ENCODE results near the gene ATF7.

The ATF7 gene

GRCh38 chr12:53480491-53481442 is 145.4 kb downstream of the ATF7 start:
- DNase-seq: no peak

GRCh38 chr12:53479331-53479730 is 146.9 kb downstream of the ATF7 start:
- DNase-seq: no peak

- no peak for DNase-seq
Measured at GRCh38 chr12:53478865-53479264, 147.3 kb downstream of the ATF7 start.

GRCh38 chr12:53476769-53477209 is 149.4 kb downstream of the ATF7 start:
- DNase-seq: no peak

- no peak for DNase-seq
Measured at GRCh38 chr12:53474819-53475218, 151.4 kb downstream of the ATF7 start.

GRCh38 chr12:53474077-53474476 is 152.1 kb downstream of the ATF7 start:
- DNase-seq: no peak

GRCh38 chr12:53472056-53472582 is 154.1 kb downstream of the ATF7 start:
- no peak for DNase-seq

- no peak for DNase-seq
Measured at GRCh38 chr12:53468282-53468681, 157.9 kb downstream of the ATF7 start.

GRCh38 chr12:53467880-53468279 is 158.3 kb downstream of the ATF7 start:
- no peak for DNase-seq

- DNase-seq: no peak
Measured at GRCh38 chr12:53467082-53467481, 159.1 kb downstream of the ATF7 start.

- no peak for DNase-seq
Measured at GRCh38 chr12:53466640-53467039, 159.5 kb downstream of the ATF7 start.

GRCh38 chr12:53465679-53466078 is 160.5 kb downstream of the ATF7 start:
- DNase-seq: no peak

GRCh38 chr12:53464685-53465418 is 161.3 kb downstream of the ATF7 start:
- no peak for DNase-seq

- no peak for DNase-seq
Measured at GRCh38 chr12:53463802-53464560, 162.2 kb downstream of the ATF7 start.

GRCh38 chr12:53462935-53463334 is 163.2 kb downstream of the ATF7 start:
- no peak for DNase-seq

GRCh38 chr12:53461591-53461990 is 164.6 kb downstream of the ATF7 start:
- no peak for DNase-seq

- DNase-seq: no peak
Measured at GRCh38 chr12:53461059-53461458, 165.1 kb downstream of the ATF7 start.

- DNase-seq: no peak
Measured at GRCh38 chr12:53459097-53459496, 167.1 kb downstream of the ATF7 start.

Measured in GOT3 (cell line).